ENCODE measurements around the gene HLA-DPA1.

GRCh38 chr6:33066917-33067521 lies 6.4 kb downstream of the HLA-DPA1 start:
- TF ChIP-seq YY1 (IDR thresholded peaks at IDR 0.05; ENCODE audit: low read depth), result no peak
- no peak for TF ChIP-seq FOXM1 (IDR thresholded peaks at IDR 0.05; ENCODE audit: borderline replicate concordance, low read depth)
- TF ChIP-seq USF1 (IDR thresholded peaks at IDR 0.05), result no peak
